ENCODE measurements around the gene SOCS2. TPM values are rescaled to one million over a fixed set of nuclear protein-coding genes. Genes with fewer than 3 reads are reported as not detected.

SOCS2 gene
- total and polyA plus RNA-seq, 2 of the 13 experiments (the other 11 are each of a cell fraction or from before 2014, with no cell fraction given), result 0.62 to 1.5 TPM

GRCh38 chr12:93526786-93527428, 45.6 kb upstream of the SOCS2 start (continued):
- no peak for TF ChIP-seq ZBTB1 (CRISPR knock-in tag; IDR thresholded peaks at IDR 0.05; ENCODE audit: borderline replicate concordance)
- TF ChIP-seq, protein P1, sequence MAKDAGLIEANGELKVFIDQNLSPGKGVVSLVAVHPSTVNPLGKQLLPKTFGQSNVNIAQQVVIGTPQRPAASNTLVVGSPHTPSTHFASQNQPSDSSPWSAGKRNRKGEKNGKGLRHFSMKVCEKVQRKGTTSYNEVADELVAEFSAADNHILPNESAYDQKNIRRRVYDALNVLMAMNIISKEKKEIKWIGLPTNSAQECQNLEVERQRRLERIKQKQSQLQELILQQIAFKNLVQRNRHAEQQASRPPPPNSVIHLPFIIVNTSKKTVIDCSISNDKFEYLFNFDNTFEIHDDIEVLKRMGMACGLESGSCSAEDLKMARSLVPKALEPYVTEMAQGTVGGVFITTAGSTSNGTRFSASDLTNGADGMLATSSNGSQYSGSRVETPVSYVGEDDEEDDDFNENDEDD (CRISPR knock-in tag; IDR thresholded peaks at IDR 0.05; ENCODE audit: borderline replicate concordance), result no peak
- no peak; the same call in 1 of the 2 replicates for TF ChIP-seq TBX2 (CRISPR knock-in tag; IDR thresholded peaks at IDR 0.05; ENCODE audit: borderline replicate concordance)
- TF ChIP-seq IKZF4 (CRISPR knock-in tag; IDR thresholded peaks at IDR 0.05; ENCODE audit: borderline replicate concordance, low read depth, not compliant biosample characterization), result no peak
- TF ChIP-seq ZNF713 (CRISPR knock-in tag; IDR thresholded peaks at IDR 0.05), result no peak
- peak; percentile 90; the same call in 1 of the 2 replicates for TF ChIP-seq AHDC1 (CRISPR knock-in tag; IDR thresholded peaks at IDR 0.05; ENCODE audit: borderline replicate concordance)
- no peak for TF ChIP-seq RBM22 (optimal IDR thresholded peaks at IDR 0.05; ENCODE audit: low read length)
- no peak for TF ChIP-seq SP5 (CRISPR knock-in tag; IDR thresholded peaks at IDR 0.05; ENCODE audit: borderline replicate concordance, low read depth)
- peak; percentile 24; the same call in 1 of the 2 replicates for TF ChIP-seq ZNF609 (CRISPR knock-in tag; IDR thresholded peaks at IDR 0.05; ENCODE audit: borderline replicate concordance)
